IPS-20b (cell line): ENCODE data around the gene TBX1.

Experiments used
- H3K27ac ChIP-seq: one replicate; pipeline ENCODE4 v1.5.1; 2013; ENCODE audit warnings: low read length
- H3K27me3 ChIP-seq: 2 replicates; pipeline ENCODE4 v1.6.1; 2013; ENCODE audit warnings: mild to moderate bottlenecking, low read length, inconsistent platforms; ENCODE audit not compliant: insufficient read depth
- H3K36me3 ChIP-seq: 2 replicates; pipeline ENCODE4 v1.6.1; 2013; ENCODE audit warnings: low read depth, mild to moderate bottlenecking, inconsistent platforms, low read length, moderate library complexity; ENCODE audit not compliant: insufficient read depth
- H3K4me1 ChIP-seq: 2 replicates; pipeline ENCODE4 v1.6.1; 2013; ENCODE audit warnings: mild to moderate bottlenecking, control low read depth, inconsistent platforms, low read length, moderate library complexity; ENCODE audit not compliant: insufficient read depth
- H3K4me3 ChIP-seq: 2 replicates; pipeline ENCODE4 v1.5.1; 2013; ENCODE audit warnings: mild to moderate bottlenecking, low read length, inconsistent platforms
- H3K9ac ChIP-seq: 2 replicates; pipeline ENCODE4 v1.6.1; 2013; ENCODE audit warnings: low read depth, mild to moderate bottlenecking, inconsistent platforms, low read length, moderate library complexity
- H3K9me3 ChIP-seq: 2 replicates; pipeline ENCODE4 v1.6.1; 2013; ENCODE audit warnings: mild to moderate bottlenecking, low read depth, low read length, inconsistent platforms; ENCODE audit not compliant: insufficient read depth

The TBX1 gene

DNA sequence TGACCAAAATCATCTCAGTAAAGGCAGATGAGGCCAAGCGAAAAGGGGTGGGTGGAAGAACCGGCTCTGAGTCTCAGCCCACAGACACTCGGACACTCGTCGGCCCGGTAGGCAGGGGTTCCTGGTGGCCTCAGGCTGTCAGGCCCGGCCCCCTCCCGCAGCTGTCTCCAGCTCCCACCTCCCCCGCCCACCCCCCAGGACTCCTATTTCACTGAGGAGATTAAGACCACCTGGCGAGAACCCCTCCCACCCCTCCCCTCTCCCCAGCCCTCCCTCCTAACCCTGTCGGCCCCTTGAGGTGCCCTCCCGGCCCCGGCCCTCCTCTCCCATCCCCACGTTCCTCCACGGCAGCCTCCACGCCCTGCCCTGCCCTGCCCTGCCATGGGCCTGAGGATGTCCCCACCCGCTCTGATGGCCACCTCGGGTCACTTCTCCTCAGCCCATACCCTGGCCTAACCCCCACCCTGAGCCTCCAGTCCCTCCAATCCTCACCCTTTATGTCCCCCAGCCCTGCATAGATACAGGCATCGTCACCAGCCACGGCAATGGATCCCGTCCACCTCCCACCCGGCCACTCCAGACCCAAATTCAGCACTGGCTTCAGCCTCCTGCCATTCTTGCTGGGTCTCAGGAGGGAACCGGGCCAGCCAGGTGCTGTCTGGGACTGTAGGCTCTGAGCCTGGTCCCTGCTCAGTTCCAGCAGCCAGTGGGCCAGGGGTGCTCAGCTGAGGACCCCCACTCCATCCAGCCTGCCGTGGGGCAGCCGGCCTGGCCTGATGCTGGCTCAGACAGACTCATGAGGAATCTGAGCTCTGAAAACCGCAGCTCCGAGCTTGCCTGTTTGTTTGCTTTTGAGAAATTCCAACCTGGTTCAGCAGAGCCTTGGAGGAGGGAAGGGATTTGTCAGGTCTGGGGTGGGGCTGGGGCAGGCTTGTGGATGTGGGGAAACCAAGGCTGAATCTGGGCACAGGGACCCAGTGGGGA, 9.8 kb upstream of the TBX1 start:
- Histone ChIP-seq H3K27ac (no peak overlapping the region), H3K9me3 (no peaks in the 10 kb centered on the region), H3K27me3 (peaks cover 64% of the 10 kb centered on the region), H3K36me3 (no peaks in the 10 kb centered on the region), H3K4me3 (no peak overlapping the region), H3K4me1 (no peaks in the 10 kb centered on the region; the same call in 1 of the 2 replicates), H3K9ac (no peak overlapping the region)

DNA sequence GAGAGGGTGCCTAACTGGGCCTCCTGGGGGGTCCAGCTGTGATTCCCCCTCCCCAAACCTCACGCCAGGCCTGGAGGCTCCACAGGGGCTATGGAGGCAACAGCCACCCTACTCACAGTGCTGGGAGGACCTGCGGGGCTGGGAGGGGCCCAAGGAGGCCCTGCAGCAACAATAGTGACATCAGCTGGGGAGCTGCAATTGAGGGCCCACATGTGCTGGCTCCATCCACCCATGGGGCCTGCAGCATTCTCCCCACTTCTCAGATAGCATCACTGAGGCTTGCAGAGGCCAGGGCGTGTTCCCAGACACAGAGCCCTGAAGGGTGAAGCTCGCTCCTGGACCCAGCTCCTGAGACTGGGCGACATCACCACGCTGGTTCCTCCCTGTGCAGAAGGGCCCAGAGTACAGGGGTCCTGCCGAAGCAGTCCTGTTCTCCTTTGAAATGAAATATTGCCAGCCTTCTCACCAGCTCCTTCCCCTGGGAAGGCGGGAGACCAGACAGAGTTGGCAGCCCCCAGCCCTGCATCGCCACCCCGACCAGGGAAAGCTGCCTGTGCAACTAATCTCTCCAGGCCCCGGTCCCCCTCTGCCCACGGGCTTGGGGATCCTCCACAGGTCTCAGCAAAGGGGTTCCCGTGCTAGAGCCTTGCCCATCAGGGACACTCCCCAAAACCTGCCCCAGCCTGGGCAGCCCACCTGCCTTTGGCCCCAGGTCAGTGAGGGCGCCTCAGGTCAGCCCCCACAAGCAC, 8.9 kb upstream of the TBX1 start:
- Histone ChIP-seq H3K9ac (no peak overlapping the region), H3K27ac (no peak overlapping the region), H3K27me3 (peaks cover 72% of the 10 kb centered on the region), H3K9me3 (no peaks in the 10 kb centered on the region), H3K4me3 (no peak overlapping the region), H3K36me3 (no peaks in the 10 kb centered on the region), H3K4me1 (no peaks in the 10 kb centered on the region; the same call in 1 of the 2 replicates)

DNA sequence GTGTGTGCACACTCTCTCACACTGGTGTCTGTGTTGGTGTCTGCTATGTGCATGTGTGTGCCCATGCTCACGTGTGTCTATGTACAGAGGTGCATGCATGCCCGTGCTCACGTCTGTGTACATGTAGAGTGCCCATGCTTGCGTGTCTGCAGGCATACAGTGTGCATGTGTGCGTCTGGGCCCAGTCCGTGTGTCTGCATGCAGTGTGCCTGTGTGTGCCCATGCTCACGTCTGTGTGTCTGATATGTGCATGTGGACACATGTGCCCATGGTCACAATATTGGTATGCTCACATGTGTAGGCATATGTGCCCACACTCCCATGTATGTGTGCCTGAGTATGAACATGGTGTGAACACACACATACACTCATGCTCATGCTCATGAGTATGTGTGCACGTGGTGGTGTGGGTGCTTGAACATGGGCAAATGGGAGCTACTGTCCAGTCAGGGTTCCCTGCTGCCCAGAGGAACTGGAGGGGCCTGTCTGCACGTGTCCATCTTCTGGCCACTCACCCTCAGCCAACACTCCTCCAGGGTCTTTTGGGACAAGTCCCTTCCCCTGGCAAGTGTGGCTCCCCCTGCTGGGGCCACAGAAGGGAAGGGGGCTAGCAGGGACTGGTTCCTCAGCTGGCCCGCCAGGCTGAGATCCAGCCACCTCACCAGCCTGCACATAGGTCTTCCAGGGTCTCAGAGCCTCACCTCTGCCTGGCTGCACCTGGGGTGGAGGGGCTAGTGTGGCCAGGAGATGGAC, 7.3 kb upstream of the TBX1 start:
- no peaks in the 10 kb centered on the region; the same call in 1 of the 2 replicates for H3K4me1 ChIP-seq
- H3K27ac ChIP-seq, result no peak overlapping the region
- peaks cover 86% of the 10 kb centered on the region for H3K27me3 ChIP-seq
- no peak overlapping the region for H3K4me3 ChIP-seq
- H3K9ac ChIP-seq, result no peak overlapping the region
- peaks cover 3% of the 10 kb centered on the region; the same call in 1 of the 2 replicates for H3K9me3 ChIP-seq
- H3K36me3 ChIP-seq, result no peaks in the 10 kb centered on the region

GRCh38 chr22:19753996-19754700, 6.4 kb upstream of the TBX1 start:
- Histone ChIP-seq H3K36me3 (no peaks in the 10 kb centered on the region), H3K27me3 (peaks cover 86% of the 10 kb centered on the region), H3K27ac (no peak overlapping the region), H3K9me3 (peaks cover 3% of the 10 kb centered on the region; the same call in 1 of the 2 replicates), H3K4me3 (no peak overlapping the region), H3K4me1 (no peaks in the 10 kb centered on the region; the same call in 1 of the 2 replicates), H3K9ac (no peak overlapping the region)

- H3K4me1 ChIP-seq, result no peaks in the 10 kb centered on the region; the same call in 1 of the 2 replicates
- H3K36me3 ChIP-seq, result no peaks in the 10 kb centered on the region
- peaks cover 3% of the 10 kb centered on the region; the same call in 1 of the 2 replicates for H3K9me3 ChIP-seq
- no peak overlapping the region for H3K9ac ChIP-seq
- H3K4me3 ChIP-seq, result no peak overlapping the region
- peaks cover 89% of the 10 kb centered on the region for H3K27me3 ChIP-seq
- H3K27ac ChIP-seq, result no peak overlapping the region
Observed at GRCh38 chr22:19754701-19755144, 5.9 kb upstream of the TBX1 start.

GRCh38 chr22:19755145-19755710, 5.3 kb upstream of the TBX1 start:
- Histone ChIP-seq H3K4me3 (no peak overlapping the region), H3K4me1 (no peaks in the 10 kb centered on the region; the same call in 1 of the 2 replicates), H3K9me3 (peaks cover 3% of the 10 kb centered on the region; the same call in 1 of the 2 replicates), H3K9ac (no peak overlapping the region), H3K27me3 (peaks cover 94% of the 10 kb centered on the region), H3K36me3 (no peaks in the 10 kb centered on the region), H3K27ac (no peak overlapping the region)

- peaks cover 96% of the 10 kb centered on the region for H3K27me3 ChIP-seq
Observed at GRCh38 chr22:19755722-19756287, 4.8 kb upstream of the TBX1 start.

DNA sequence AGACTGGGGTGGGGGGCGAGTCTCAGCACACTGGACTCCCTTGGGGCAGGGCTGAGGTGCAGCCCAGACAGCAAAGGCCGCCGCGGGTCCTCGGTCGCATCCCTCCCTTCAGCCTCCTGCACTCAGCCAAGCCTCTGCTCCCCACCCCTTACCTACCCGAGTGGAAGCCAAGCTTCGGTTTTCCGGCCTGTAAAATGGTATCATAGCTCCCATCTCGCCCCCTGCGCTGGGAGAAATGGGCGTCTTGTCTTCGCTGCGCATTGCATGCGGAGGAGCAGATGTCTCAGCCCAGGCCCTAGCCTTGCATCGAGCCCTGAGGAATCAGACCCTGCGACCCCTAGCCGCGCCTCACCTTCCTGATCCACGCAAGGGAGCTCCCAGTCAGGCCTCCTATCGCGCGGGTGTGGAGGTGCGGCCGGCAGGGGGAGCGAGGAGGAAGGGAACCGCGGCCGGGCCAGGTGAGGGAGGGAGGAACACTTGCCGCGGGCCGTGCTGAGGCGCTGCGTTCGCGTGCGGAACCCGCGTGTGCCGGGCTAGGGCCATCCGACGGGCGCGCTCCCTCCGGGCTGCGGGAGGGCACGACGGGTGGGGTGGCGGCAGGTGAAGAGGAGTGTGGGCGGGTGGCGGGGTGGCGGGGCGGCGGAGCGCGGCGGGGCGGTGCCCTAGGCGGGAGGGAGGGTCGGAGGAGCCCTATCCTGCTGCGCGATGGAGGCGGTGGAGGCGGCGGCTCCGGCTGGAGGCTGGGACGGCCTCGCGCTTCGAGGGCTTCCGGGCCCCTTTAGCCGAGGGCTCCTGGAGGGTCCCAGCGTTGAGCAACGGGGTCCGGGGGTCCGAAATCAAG, 4.1 kb upstream of the TBX1 start:
- no peak overlapping the region for H3K4me3 ChIP-seq
- H3K27ac ChIP-seq, result no peak overlapping the region

More at GRCh38 chr22:19755722-19756287, 4.8 kb upstream of the TBX1 start:
- no peaks in the 10 kb centered on the region for H3K36me3 ChIP-seq
- H3K9me3 ChIP-seq, result peaks cover 3% of the 10 kb centered on the region; the same call in 1 of the 2 replicates
- no peak overlapping the region for H3K27ac ChIP-seq
- H3K4me3 ChIP-seq, result no peak overlapping the region
- H3K9ac ChIP-seq, result no peak overlapping the region
- H3K4me1 ChIP-seq, result no peaks in the 10 kb centered on the region; the same call in 1 of the 2 replicates

DNA sequence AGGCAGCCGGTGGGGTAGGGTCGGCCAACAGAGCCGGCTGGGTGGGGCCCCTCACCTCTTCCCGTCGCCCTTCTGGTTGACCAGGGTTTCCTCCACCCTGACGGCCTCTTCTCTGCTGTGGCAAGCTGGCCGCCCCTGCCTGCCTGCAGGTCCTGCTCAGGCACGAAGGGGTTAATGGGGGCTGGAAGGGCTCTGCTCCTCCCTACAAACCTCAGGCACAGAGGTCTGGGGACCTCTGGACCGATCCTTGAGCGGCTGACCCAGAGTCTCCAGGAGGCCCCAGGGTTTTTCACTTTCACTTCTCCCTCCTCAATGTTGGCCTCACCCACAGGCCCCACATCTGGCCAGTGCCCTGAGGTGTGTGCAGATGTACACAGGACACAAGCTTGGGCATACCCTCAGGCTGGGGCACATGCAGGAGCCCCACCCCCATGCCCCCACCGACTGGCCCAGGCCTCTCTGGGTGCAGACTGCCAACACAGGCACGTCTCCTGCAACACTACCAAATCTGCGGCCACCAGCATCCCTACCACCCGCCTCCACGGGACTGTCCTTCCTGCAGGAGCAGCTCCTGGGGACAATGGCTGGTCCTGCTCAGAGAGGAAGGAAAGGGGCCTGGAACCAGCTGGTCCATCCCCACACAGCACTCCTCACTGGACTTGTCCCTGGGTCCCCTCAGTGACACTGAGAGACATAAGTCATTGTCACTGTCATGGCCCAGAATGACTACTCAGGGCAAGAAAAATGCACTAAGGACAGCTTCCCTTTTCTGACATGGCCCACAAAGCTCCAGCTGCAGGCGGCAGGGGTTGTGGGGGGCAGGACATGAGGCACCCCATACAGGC, 3.2 kb upstream of the TBX1 start:
- Histone ChIP-seq H3K9ac (no peak overlapping the region), H3K36me3 (no peaks in the 10 kb centered on the region), H3K9me3 (peaks cover 7% of the 10 kb centered on the region; the same call in 1 of the 2 replicates), H3K27me3 (peaks cover 95% of the 10 kb centered on the region), H3K4me1 (no peaks in the 10 kb centered on the region), H3K27ac (no peak overlapping the region), H3K4me3 (no peak overlapping the region)

More for the DNA sequence above, 4.1 kb upstream of the TBX1 start:
- Histone ChIP-seq H3K9ac (no peak overlapping the region), H3K27me3 (peaks cover 95% of the 10 kb centered on the region), H3K4me1 (no peaks in the 10 kb centered on the region), H3K9me3 (peaks cover 3% of the 10 kb centered on the region; the same call in 1 of the 2 replicates), H3K36me3 (no peaks in the 10 kb centered on the region)
